HepG2 (cell line): Measurements from ENCODE around the gene ESAM.

Source experiments
- MAX ChIP-seq: IDR thresholded peaks from 2 replicates; pipeline ENCODE4 v1.6.1; 2012; ENCODE audit warnings: inconsistent platforms
- ZNF121 ChIP-seq: sonication (generic); formaldehyde crosslinking; IDR thresholded peaks from 2 replicates; pipeline ENCODE4 v1.5.0; 2020; ENCODE audit warnings: mild to moderate bottlenecking, missing genetic modification reagents

GRCh38 chr11:124745835-124746620 lies 16.1 kb downstream of the ESAM start:
- TF ChIP-seq ZNF121: no peak
- TF ChIP-seq MAX: no peak
